Omental fat pad (tissue), 4 donors: Measurements from ENCODE around the gene PCP2. TPM values are rescaled to one million over a fixed set of nuclear protein-coding genes. Genes with fewer than 3 reads are reported as not detected.

Experiments used
- ATAC-seq: fragments of 150-250 bp; one replicate; pipeline ENCODE4 v1.9.1; 2016; ENCODE audit warnings: mild to moderate bottlenecking, moderate library complexity; ENCODE audit not compliant: low FRiP score
- DNase-seq: peaks from one replicate; pipeline ENCODE4 v3.0.0-alpha.2; 2019; ENCODE audit warnings: low spot score
- total RNA-seq, 4 donors: library from RNA; depleted of rRNA; stranded (reverse); fragments of >200 nt; gene quantifications; one replicate each; pipeline ENCODE4 v1.1.0, GENCODE V29; 2016
- TF ChIP-seq, protein P1 (sequence below), 3 donors: fragments of 450-650 bp; IDR thresholded peaks; one replicate each; pipeline ENCODE4 v1.5.1; 2016 to 2017; ENCODE audit warnings: antibody characterized with exemption in 3 of 3, mild to moderate bottlenecking in 3 of 3, moderate library complexity in 2 of 3

Gene PCP2
- total RNA-seq, 4 donors from 2014 or later, result not detected

DNA sequence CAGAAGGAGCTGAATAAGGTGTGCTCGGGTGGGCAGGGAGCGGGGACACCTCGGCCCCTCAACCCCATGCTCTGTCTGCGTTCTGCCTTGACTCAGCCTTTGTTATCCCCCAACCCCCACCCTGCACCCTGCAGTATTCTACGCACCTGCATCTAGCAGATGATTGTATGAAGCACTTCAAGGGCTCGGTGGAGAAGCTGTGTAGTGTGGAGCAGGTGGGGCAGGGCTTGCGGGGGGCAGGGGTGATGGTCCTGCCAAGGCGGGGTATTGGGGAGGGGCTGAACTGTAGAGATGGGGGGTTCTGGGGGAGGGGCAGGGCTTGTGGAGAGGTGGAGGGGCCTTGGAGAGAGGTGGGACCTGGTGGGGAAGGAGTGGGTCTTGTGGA lies 9.5 kb upstream of the PCP2 start:
- ATAC-seq, result no peak
- TF ChIP-seq, protein P1, sequence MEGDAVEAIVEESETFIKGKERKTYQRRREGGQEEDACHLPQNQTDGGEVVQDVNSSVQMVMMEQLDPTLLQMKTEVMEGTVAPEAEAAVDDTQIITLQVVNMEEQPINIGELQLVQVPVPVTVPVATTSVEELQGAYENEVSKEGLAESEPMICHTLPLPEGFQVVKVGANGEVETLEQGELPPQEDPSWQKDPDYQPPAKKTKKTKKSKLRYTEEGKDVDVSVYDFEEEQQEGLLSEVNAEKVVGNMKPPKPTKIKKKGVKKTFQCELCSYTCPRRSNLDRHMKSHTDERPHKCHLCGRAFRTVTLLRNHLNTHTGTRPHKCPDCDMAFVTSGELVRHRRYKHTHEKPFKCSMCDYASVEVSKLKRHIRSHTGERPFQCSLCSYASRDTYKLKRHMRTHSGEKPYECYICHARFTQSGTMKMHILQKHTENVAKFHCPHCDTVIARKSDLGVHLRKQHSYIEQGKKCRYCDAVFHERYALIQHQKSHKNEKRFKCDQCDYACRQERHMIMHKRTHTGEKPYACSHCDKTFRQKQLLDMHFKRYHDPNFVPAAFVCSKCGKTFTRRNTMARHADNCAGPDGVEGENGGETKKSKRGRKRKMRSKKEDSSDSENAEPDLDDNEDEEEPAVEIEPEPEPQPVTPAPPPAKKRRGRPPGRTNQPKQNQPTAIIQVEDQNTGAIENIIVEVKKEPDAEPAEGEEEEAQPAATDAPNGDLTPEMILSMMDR (IDR thresholded peaks at IDR 0.05), result no peak
- DNase-seq, result no peak

- TF ChIP-seq, protein P1 (IDR thresholded peaks at IDR 0.05), result no peak
- no peak for ATAC-seq
- DNase-seq, result no peak
Observed at GRCh38 chr19:7642295-7643030, 8.9 kb upstream of the PCP2 start.

- DNase-seq (no peak), ATAC-seq (no peak)
- TF ChIP-seq, protein P1 (IDR thresholded peaks at IDR 0.05), result no peak
Observed at GRCh38 chr19:7641290-7642276, 8.1 kb upstream of the PCP2 start.

DNA sequence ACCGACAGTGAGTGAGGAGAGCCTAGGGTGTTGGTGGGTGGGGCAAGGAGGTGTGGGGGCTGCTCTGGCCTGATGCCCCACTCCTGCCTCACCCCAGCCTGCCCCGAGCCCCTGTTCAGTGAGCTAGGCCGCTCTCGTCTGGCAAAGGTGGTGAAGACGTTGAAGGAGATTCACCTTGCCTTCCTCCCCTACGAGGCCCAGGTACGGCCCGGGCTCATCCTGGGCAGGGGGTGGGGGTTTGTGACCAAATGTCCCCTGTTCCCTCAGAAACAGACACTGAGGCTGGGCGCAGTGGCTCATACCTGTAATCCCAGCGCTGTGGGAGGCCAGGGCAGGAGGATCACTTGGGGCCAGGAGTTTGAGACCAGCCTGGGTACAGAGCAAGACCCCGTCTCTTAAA lies 7.3 kb upstream of the PCP2 start:
- no peak for DNase-seq
- TF ChIP-seq, protein P1 (IDR thresholded peaks at IDR 0.05), result no peak
- no peak for ATAC-seq

DNA sequence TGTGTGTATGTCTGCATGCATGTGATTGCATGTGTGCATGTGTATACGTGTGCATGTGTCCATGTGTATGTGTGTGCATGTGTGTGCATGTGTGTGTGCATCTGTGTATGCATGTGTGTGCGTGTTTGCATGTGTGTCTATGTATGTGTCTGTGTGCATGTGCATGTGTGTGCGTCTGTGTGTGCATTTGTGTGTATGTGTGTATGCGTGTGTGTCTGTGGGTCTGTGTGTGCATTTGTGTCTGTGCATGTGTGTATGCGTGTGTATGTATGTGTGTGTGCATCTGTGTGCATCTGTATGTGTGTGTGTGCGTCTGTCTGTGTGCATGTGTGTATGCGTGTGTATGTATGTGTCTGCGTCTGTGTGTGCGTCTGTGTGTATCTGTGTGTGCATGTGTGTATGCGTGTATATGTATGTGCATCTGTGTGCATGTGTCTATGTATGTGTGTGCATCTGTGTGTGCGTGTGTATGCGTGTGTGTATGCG lies 6.4 kb upstream of the PCP2 start:
- TF ChIP-seq, protein P1 (IDR thresholded peaks at IDR 0.05), result no peak
- no peak for ATAC-seq

DNA sequence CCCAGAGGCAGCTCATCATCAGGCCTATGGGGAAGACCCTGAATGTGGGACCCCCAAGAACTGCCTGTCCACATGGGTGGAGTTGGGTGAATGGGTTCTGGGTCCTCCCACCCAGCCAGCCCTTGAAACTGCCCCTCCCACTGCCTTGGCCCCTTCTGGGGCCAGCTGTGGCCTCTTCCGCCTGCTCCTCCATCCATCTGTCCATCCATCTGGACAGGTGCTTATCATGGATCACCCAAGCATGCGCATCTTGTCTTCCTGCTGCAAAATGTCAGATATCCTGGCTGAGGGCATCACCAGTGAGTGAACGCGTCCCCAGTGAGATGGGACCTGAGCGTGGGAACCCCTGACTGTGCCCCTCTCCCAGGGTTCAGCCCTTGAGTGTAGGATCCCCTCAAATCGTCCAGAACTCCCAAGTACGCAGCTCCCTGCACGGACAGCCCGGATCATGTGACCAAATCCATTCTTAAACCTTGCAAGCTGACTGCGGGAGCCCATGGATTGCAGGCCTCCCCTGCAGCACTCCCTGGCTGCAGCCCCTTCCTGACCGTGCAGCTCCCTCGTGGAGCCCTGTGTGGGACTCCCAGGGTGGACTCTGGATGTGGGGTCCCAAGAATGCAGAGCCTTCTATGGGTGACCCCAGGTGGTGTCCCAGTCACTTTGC lies 5.4 kb upstream of the PCP2 start:
- TF ChIP-seq, protein P1 (IDR thresholded peaks at IDR 0.05), result no peak
- ATAC-seq (no peak), DNase-seq (no peak)

More for the DNA sequence above, 6.4 kb upstream of the PCP2 start:
- no peak for DNase-seq
